HG03571 (cell line): ENCODE data around the gene P2RX6.
"Not testable (repeated sequence)": the region's sequence is repeated elsewhere in the genome, so short reads cannot be mapped to it uniquely, and the experiment has no call there.

Experiments
- ATAC-seq: cut with Tn5 transposase; IDR thresholded peaks from one replicate; pipeline ENCODE4 v1.9.1; 2021; ENCODE audit not compliant: unreplicated experiment

P2RX6 gene

DNA sequence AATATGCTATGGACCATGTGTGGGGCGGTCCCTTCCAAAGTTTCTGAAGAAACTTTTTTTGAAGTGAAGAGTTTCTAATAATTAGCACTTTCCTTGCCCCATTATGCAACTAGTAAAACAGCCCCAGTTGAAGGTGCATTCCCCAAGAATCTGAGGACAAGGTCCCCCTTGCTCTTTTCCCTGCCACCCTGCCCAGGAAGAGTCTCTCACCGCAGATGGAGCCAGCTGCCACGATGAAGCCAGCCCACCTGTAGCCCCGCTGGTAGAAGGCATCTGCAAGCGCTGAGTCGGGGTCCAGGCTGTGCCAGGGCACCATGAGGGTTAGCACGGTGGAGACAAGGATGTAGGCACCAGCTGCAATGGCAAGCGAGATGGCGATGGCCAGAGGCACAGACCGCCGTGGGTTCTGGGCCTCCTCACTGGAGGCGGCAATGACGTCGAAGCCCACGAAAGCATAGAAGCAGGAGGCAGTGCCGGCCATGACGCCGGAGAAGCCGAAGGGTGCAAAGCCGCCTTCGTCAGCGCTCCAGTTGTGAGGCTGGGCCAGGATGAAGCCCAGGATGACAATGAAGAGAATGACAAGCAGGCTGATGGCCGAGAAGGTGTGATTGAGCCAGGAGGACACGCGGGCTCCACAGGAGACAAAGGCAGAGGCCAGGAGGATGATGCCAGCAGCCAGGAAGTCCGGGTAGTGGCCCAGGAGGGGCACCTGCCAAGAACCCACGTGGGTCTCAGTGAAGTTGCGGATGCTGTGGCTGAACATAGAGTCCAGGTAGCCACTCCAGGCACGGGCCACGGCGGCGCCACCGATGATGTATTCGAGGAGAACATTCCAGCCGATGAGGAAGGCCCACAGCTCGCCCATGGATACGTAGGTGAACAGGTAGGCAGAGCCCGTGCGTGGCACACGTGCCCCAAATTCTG, 15.9 kb downstream of the P2RX6 start:
- no peak for ATAC-seq

DNA sequence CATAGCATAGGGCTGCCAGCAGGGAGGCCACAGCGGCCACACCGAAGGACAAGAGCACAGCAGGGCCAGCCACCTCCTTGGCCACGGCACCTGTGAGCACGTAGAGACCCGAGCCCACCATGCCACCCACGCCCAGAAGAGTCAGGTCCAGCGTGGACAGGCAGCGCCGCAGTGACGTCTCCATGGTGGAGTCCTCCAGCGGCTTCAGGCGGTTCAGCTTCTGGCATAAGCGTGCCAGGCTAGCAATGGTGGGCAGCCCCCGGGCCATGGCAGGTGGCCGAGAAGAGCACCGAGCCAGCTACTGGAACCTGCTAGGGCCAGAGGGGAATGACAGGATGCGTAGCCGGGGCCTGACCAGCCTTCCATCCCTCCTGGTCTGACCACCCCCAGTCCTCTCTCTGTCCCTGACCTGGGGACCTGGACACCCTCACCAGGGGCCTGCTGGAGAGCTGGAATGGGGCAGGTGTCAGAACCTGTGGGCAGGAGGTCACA, 16.6 kb downstream of the P2RX6 start:
- ATAC-seq: no peak

DNA sequence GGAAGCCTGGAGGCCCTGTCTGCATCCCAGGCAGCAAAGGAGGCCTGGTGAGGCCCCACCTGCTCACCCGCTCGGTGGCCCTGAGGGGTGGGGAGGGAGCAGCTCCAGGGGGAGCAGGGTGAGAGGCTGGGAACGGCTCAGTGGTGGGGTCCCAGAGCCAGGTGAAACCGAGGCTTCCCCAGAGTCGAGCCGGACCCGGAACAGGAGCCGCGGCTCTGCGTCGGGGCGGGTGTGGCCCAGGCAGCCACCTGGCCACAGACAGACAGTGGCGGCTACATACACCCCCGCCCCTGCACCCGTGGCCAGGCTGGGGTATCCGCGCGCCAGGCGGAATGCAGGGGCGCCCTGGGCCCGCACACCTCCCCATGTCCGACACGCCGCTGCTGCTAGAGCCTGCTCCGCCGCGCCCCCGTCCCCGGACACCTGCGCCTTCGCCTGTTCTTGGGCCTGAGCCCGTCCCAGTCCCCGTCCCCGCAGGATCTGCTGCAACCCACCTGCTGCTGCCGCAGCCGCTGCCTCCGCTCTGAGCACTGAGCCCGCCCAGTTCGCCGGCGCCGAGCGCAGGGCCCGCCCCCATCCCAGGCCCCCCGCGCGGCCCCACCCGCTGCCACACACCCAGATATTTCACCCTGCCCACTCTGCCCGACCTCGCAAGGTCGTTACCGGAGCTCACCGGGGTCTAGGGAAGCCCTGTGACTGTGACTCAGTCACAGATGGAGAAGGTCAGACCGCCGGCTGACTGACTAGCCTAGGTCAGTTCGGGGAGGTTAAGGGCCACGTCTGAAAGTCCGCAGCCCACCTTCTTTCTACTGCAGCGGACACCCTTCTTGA, 17.3 kb downstream of the P2RX6 start, which contains the start of gene SLC7A4:
Gene SLC7A4, minus strand, starts transcription at position 525 of the 831 bp plus-strand sequence. CDS start 749 bp downstream, outside the sequence.
- ATAC-seq: no peak

DNA sequence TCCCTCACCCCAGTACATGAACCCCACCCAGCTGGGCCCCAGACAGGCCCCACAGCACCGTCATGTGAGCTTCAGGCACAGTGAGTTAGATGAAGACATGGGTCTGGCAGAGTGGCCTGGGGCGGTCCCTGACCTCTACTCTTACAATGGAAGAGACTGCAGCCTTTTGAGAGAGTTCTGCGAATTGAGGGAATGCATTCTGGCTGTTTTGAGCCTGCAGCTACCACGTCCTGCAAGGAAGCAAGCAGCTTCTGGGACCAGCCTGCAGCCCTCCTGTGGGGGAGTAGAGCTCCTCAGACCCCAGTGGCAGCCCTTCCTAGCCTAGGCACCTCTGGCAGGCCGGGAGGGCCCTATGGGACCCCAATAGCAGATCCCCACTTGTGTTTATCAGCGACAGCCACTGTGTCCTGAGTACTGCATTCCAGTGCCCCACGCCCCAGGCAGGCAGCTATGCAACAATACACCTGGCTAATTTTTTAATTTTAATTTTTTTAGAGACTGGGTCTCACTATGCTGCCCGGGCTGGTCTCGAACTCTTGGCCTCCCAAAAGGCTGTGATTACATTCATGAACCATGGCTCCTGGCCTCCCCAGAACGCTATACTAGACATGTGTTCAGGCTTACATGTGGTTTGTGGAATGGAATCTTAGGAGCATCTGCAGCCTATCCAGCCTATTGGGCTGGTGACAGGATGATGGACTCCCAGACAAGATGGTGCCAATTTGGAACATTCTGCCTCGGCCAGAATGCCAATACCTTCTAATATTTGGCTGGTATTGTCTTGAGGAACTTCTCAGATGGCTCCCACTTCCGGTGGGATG, 18.1 kb downstream of the P2RX6 start:
- no peak for ATAC-seq

DNA sequence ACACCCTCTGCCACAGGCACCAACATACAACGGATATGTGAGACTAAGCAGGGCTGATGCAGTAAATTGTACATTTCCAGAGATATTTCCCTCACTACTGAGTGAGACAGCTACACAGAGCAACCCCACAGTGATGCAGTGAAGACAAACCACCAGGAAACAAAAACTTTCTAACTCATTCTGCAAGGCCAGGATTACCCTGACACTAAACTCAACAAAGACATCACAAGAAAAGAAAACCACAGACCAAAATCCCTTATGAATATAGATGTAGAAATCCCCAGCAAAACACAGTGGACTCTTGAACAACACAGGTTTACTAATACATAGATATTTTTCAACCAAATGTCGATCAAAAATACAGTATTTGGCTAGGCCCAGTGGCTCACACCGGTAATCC, 18.9 kb downstream of the P2RX6 start:
- no peak for ATAC-seq

DNA sequence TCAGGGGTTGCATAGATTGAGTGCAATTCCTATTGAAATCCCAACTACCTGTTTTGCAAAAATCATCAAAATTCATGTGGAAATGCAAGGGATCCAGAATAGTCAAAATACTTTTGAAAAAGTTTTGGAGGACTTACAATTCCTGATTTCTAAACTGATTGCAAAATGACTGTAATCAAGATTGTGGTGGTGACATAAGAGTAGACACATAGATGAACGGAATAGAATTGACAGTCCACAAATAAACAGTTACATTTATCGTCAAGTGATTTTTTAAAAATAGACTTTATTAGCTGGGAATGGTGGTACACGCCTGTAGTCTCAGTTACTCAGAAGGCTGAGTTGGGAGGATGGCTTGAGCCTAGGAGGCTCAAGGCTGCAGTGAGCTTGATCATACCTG, 20.0 kb downstream of the P2RX6 start:
- ATAC-seq: no peak

DNA sequence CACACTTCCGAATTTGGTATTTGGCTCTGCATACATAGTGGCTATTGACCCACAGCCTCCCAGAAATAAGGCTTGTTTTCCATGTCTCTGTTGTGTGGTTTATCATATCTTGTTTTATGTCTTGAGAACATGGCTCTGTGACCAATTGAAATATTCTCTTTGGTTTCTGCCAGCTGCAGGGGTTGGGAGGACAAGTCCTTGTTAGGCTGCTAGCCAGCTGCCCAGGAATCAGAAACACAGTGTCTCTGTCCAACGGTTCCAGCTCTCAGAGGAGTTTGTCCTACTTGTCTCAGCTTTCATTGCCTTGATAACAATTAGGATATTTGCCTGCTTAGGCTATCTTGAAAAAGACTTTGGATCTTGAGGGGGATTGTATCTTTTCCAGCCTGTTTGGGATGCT, 23.4 kb downstream of the P2RX6 start:
- no peak for ATAC-seq

DNA sequence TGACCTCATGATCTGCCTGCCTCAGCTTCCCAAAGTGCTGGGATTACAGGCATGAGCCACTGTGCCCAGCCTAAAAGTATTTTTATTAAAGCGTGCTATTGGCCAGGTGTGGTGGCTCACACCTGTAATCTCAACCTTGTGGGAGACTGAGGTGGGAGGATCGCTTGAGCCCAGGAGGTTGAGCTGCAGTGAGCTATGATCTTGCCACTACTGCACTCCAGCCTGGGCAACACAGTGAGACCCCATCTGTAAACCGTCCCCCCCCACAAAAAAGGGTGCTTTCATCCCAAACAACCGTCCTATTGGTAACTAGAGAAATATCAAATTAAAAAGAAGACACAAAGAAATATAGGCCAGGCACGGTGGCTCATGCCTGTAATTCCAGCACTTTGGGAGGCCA, 24.2 kb downstream of the P2RX6 start:
- not testable (repeated sequence) for ATAC-seq

DNA sequence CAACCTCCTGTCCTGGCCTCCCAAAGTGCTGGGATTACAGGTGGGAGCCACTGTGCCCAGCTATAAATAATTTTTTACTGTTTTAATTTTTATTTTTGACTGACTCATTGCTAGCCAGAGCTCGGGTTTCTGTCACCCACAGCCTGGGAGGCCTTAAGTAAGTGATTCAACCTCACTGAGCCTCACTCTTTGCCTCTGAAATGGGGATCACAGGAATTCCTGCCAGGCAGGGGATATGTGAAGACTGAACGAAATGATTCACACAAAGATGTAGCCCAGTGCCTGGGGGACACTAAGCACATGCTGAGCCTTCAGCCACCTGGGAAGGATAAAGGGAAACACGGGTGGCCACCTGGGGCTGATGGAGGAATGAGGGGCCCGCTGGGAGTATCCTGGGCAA, 27.0 kb downstream of the P2RX6 start:
- ATAC-seq: no peak

DNA sequence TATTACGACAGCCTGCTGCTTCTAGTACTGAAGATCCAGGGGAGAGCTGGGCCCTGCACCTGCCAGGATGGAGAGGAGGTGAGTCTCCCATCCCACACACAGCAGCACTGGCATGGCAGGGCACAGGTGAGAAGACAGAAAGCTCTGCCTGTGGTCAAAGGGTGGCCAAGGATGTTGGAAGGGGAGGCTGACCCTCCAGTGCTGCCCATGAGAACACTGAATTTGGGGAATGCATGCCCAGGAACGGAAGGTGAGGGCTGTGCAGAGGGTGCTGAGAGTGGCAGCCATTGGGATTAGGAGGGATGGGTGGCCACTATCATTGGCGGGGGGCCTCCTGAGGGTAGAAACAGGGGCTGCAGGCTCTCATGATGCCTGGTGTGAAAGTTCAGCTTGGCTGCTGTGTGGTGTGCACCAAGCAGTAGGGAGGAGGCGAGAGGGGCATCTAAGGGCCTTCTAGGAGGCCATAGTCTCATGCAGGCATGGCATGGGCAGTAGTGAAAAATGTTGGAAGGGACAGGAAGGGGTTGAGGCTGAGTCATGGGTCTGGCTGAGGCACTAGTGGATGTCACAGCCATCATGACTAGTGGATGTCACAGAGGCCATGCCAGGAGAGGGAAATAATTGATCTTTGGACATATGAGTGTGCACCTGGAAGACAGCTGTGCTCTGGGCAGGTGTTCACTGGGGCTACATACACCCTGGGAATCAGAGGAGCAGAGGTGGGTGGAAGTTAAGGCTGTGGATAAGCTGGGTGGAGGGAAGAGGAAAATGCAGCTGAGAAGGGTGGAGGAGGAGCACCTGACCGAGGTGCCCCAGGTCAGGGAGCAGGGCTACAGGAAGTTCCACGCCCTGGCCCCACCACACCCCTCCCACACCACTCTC, 28.3 kb downstream of the P2RX6 start:
- ATAC-seq: no peak

DNA sequence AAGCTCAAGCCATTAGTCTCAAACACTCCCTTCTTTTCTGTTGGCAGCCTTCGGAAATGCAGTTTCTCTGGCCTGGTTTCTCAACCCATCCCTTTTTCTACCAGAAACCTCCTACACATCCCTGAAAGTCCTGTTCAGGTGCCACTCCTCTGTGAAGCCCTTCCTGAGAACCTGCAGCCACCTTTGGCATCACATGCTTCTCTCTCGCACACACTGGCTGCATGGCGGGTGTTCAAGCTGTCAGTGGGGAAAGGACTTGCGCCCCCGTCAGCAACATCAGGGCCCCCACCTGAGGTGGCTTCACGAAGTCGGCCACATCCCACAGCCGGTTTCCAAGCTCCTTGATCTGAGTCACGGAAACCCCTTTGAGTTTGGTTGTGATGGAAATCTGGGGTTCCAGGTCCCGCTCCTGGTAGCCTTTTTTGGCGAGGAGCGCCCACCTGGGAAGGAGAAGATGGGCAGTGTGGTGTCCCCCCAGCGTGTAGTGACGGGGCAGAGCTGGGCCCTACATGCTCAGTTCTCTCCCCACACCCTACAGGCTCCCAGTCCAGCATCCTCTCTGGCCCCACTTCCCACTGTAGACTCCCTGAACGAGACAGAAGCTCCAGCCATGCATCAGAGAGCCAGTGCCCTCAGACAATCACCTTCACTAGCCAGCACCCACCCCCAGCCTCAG, 29.0 kb downstream of the P2RX6 start:
- ATAC-seq: no peak

DNA sequence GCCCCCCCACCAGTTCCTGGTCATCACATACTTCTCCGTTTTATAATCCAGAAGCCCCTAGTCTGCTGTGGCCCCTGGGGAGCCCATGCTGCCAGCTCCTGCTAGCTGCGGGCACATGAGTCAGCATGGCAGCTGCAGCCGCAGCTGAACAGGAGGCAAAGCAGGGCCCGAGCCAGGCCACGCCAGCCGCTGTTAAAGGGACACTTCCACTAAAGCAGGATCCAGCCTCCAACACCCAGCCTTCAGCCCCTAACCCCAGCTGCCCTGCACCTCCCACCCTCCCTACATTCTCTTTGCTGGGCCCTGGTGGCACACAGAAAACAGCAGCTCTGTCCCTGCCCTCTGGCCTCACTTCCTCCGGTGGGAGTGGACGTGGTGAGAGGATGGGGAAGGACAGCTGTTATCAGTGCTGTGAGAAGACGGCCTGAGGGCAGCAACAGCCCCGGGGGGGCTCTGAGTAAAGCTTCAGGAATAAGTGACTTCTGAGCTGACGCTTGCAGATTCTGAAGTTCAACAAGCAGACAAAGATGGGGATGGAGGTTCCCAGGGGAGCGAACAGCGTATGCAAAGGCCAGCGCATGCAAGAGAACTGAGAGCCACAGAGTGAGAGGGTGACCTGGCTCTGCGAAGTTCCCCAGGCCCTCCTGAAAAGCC, 30.1 kb downstream of the P2RX6 start:
- no peak for ATAC-seq

DNA sequence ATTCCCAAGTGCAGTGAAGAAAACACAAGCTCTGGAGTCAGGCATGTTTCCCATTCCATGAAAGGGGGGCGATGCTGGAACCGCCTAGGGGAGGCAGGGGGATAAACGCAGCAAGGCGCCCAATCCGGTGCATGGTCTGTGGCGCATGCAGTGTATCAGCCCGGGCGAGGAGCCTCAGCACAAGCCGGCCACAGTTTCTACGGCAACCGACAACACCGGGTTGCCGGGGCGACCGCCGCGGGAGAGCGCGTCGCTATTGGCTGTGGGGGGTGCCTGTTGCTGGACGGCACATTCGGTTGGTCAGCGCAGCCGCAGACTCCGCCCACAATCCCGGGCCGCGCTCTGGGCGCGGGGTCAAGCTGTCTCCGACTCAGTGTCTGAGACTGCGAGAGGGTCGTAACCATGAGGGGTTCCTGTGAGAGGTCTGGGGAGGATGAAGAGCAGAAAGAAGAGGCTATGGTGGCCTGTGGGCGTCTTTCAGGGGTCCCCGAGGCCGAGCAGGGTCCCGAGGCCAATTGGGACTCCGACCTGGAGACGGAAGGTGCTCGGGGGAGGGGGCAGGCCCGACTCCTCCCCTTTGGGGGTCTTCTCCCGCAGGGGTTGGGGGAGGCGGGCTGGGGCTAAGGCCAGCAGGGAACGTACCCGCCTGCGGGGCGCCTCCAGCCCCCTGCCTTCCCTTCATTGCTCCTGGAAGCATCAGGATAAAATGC, 30.8 kb downstream of the P2RX6 start, which contains the start of gene LRRC74B:
Gene LRRC74B, plus strand, starts transcription at position 362 of the 710 bp plus-strand sequence. Its CDS starts 41 bp downstream, at position 403.
- ATAC-seq: peak; percentile 95

DNA sequence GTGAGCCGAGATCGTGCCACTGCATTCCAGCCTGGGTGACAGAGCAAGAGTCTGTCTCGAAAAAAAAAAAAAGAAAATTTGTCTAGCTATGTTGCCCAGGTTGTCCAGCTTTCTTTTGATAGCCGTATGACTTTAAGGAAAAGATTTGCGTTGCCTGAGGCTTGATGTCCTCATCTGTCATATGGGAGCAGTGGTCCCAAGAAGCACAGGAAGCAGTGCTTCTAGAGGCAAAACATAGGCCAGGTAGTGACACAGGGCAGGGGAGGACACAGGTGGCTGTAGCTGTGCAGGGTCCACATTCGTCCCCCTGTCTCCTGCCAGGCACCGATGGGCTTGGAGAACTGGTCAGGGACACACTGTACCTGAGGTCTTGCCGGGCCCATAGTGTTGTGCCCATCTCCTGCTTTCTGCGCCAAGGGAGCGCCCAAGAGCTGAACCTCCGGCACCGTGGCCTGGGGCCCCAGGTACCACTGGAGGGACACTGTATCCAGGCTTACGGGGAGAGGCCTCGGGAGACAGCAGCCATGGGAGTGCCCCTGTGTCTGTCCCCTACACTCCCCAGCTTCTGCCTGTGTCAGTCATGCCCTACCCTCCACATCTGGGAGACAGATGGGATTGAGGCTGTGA, 32.2 kb downstream of the P2RX6 start:
- no peak for ATAC-seq

DNA sequence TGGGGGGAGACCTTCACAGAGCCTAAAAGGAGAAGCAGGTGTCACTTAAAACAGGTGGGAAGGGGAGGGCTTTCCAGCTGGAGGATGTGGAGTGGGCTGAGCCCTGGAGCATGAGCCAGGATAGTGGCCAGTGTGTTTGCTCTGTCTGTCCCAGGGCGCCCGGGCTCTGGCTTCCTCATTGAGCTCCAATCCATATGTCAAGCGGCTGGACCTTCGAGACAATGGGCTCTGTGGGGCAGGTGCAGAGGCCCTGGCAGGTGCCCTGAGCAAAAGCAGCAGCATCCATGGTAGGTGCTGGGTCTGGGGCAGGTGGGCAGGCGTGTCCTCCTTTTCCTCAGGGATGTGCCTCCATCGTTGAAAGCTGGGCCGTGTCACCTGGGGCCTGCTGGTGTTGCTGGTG, 32.8 kb downstream of the P2RX6 start:
- ATAC-seq: no peak

DNA sequence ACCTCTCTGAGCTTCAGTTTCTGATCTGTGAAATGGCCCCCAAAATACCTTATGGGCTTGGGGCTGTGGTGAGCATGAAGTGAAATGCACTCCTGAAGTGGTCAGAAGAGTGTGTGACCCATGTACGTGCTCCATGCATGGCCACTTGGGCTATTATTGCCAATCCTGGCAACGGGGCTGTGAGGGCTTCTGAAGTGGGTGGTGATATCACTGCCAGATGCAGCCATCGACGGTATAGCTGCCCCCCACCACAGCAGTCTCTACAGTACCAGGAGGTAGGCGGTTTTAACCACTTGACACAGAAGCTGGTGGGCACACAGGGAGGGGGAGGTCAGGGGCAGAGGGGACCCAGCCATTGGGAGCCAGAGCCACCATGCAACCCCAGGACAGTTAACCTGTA, 33.5 kb downstream of the P2RX6 start:
- ATAC-seq: not testable (repeated sequence)

DNA sequence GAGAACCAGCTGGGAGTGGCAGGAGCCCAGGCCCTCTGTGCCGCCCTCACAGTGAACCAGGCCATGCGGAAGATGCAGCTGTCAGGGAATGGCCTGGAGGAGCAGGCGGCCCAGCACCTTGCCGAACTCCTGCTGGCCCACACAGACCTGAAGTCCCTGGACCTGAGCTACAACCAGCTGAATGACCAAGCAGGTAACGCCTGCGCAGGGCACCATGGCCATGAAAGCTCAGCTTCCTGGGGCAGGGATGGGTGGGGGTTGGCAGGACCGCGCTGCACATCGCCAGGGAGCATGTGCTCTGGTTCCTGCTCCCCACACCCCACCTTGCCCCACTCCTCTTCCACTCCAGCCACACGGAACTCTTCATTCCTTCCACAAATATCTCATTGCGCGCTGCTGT, 34.0 kb downstream of the P2RX6 start:
- ATAC-seq: not testable (repeated sequence)
